GM21528 (cell line): ENCODE results near the gene SPINT2.

Source experiments
- ATAC-seq: cut with Tn5 transposase; IDR thresholded peaks from one replicate; pipeline ENCODE4 v1.9.1; 2021; ENCODE audit warnings: mild to moderate bottlenecking, moderate library complexity; ENCODE audit not compliant: unreplicated experiment, low FRiP score

Gene SPINT2

GRCh38 chr19:38266981-38267597, 2.7 kb downstream of the SPINT2 start:
- no peak for ATAC-seq

GRCh38 chr19:38267761-38268483, 3.5 kb downstream of the SPINT2 start:
- ATAC-seq, result no peak

DNA sequence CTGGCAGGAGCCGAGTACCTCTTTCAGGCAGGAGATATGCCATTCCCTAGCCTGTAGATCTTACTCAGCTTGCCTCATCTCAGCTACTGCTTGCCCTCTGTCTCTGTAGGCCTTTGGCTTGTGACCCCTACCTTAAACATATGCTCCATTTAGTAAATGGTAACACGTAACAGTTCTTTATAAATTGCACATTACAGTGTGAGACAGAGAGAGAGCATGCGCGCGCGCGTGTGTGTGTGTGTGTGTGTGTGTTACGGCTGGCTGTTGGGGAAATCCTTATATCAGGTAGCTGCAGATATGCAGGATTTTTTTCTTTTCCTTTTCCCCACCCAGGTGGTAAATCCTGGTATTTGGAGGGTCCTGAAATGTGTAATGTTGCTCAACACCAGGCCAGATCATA, 4.2 kb downstream of the SPINT2 start:
- no peak for ATAC-seq

DNA sequence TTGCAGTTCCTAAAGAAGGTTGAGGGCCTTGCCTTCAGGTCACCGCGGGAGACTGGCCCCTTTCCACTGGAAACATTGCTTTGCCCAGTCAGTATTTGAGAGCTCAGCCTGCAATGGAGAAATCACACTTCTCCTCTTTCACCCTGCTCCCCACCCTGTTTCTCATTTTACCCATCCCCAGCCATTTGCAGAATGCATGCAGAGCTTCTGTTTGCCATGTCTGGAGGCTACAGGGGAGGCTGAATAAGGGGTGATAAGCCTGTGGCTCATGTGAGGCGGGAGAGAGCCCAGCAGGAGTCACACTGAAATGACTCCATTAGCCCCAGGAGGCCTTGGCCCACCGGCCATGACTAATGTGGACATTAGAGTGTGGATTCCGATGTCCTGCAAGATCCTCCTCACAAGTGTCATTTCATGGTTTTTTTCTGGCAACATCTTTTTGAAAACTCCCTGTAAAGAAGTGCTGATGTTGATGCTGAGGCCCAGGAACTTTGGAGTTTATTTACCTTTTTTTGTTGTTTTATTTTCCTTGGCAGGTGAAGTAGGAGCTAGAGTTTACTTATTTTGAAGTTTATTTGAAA, 6.3 kb downstream of the SPINT2 start:
- ATAC-seq, result no peak

- ATAC-seq, result no peak
These were observed 9.1 kb downstream of the SPINT2 start for GRCh38 chr19:38273499-38273898.

- no peak for ATAC-seq
These were observed 10.4 kb downstream of the SPINT2 start for GRCh38 chr19:38274739-38275138.

- no peak for ATAC-seq
These were observed 12.7 kb downstream of the SPINT2 start for GRCh38 chr19:38276942-38277517.

- no peak for ATAC-seq
These were observed 13.2 kb downstream of the SPINT2 start for GRCh38 chr19:38277549-38277948.

- no peak for ATAC-seq
These were observed 13.8 kb downstream of the SPINT2 start for GRCh38 chr19:38277969-38278680.

GRCh38 chr19:38278751-38279150, 14.4 kb downstream of the SPINT2 start:
- ATAC-seq, result no peak

DNA sequence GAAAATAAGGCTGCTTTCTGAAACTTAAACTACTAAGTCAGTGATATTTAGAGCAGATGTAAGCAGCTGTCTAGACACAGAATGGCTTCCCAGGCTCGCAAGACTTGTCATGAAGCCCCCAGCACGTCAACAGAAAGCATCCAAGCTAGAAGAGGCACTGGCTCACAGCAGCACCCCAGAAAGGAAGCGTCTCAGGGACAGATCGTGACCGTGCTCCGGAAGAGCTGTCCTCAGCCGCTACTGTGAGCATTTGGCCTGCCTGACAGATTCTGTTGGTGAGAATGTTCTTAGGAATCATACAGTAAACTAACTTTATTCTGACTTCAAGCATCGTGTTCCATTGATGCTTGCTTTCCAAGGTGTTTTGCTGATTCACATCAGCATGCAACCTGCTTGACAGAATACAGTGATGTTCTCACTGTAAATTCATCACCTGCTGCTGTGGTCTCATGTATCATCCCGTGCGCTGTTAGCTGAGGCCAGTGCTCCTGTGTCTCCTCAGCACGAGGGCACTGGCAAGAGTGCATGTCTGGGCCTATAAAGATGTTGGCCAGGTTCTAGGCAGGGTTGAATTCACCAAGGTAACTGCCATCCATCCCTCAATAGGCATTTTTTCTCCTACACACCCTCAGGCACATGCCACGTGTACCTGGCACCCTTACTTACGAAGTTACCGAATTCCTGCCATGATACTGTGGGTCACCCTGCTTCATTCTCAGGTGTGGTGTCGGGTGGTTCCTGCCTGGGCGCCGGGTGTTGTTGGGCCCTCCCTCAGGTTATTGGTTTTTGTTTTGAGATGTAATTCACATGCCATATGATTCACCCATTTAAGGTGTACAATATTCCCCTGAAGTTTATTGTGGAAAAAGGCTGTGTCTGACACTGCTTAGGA, 15.9 kb downstream of the SPINT2 start:
- ATAC-seq, result no peak

GRCh38 chr19:38281811-38282566, 17.6 kb downstream of the SPINT2 start:
- no peak for ATAC-seq

GRCh38 chr19:38283271-38283670, 18.9 kb downstream of the SPINT2 start:
- ATAC-seq, result no peak

DNA sequence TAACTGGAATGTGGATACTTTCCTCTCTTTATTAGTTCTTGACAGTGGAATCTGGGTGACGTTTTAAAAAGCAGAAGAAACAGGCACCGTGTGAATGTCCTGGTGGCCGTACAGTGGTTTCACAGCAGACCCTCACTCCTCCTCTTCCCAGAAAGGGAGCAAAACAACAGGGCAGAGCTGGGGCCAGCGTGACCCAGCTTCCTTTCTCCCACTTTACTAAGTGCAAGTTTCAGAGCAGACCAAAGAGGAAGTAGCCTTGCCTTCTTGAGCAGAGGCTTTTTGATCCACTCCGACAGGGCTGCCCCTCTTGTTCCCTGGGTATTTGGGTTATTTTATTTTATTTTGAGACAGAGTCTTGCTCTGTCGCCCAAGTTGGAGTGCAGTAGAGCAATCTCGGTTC, 20.0 kb downstream of the SPINT2 start:
- ATAC-seq, result no peak

GRCh38 chr19:38285567-38285966, 21.2 kb downstream of the SPINT2 start:
- no peak for ATAC-seq

DNA sequence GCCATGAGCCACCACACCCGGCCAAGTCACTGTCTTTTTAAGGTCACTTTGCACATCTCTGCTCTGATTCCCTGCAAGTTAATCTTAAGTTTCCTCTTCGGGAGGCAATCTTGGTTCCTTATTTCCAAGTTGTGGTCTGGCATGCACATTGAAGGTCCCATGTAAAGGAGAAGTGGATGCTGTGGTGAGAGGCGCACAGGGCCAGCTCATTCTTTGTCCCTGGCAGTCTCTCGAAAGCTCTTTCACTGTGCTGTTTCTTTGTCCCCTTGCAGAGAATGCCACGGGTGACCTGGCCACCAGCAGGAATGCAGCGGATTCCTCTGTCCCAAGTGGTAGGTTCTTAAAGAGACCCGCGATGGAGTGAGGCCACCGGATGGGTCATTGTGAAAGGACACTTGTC, 23.2 kb downstream of the SPINT2 start:
- ATAC-seq, result no peak

DNA sequence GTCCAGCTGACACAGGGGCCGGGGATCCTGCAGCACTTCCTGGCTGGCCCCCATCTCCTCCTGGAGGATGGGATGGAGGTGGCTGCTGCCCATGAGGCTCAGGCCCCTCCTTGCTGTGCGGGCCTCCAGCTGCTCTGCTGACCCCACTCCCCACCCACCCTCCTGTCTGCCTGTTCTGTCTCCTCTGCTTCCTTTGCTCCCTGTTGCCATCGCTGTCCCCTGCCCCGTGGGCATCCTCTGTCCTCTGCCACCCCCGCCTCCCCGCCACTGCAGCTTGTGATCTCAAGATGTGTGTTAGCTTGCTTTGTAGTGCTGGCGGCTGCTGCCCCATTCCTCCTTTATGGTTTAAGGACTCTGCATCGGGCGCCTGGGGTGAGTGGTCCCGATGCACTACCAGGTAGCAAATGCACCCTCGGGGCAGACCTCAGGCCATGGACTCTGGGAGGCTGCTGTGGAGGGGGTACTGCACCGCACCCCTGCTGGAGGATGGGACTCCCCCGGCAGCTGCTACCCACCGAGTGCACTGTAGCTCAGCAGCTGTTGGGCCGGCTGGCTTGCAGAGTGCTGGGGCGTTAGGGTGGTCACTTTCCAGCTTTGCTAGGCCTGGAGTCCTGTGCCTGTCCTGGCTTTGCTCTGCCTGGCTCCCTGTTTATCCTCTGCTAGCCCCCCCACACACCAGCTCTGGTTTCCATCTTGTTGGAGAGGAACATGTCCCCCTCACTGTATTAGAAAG, 23.9 kb downstream of the SPINT2 start:
- ATAC-seq, result no peak

DNA sequence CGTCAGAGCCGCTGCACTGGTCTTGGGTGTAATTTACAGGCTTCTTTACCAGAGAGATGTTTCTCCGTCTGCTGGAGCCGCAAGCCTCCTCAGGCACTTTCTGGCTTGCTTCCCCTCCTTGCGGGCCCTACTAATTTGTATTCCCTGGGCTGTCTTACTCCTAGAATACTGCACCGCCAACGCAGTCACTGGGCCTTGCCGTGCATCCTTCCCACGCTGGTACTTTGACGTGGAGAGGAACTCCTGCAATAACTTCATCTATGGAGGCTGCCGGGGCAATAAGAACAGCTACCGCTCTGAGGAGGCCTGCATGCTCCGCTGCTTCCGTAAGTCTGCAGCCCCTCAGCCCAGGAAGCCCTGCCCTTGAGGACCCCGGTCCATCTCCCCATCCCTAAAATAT, 25.6 kb downstream of the SPINT2 start:
- ATAC-seq, result no peak
